CD8-positive, alpha-beta memory T cell (primary cell): ENCODE results near the gene SAPCD2. TPM values are rescaled to one million over a fixed set of nuclear protein-coding genes. Genes with fewer than 3 reads are reported as not detected.
A peak's percentile ranks its signal among the peaks of the same experiment; 100 is the strongest.

Experiments used
- CTCF ChIA-PET: fragments of 350-600 bp; sonication (Branson Sonifier 250); formaldehyde crosslinking; loops from one replicate; lab custom pipeline; 2021; ENCODE audit warnings: antibody characterized with exemption; lab: Charles Lee
- POLR2A ChIA-PET: fragments of 350-600 bp; sonication (Branson Sonifier 250); formaldehyde crosslinking; loops from one replicate; lab custom pipeline; 2021; ENCODE audit warnings: antibody characterized with exemption; lab: Charles Lee
- DNase-seq, 5 donors: peaks; one replicate each; pipeline versions ENCODE4 v3.0.0 to v3.0.0-alpha.2; 2020 to 2022; ENCODE audit warnings: mixed read lengths in 1 of 5
- H3K27ac ChIP-seq: one replicate; pipeline ENCODE4 v1.7.0; 2013; ENCODE audit warnings: low read depth, mild to moderate bottlenecking, low read length, moderate library complexity
- H3K27me3 ChIP-seq: 2 replicates; pipeline ENCODE4 v1.7.0; 2013; ENCODE audit warnings: low read length, mild to moderate bottlenecking; ENCODE audit not compliant: insufficient read depth, poor library complexity, severe bottlenecking
- H3K36me3 ChIP-seq: 2 replicates; pipeline ENCODE4 v1.7.0; 2013; ENCODE audit warnings: mild to moderate bottlenecking, low read length, moderate library complexity; ENCODE audit not compliant: insufficient read depth
- H3K4me1 ChIP-seq: 2 replicates; pipeline ENCODE4 v1.7.0; 2013; ENCODE audit warnings: mild to moderate bottlenecking, low read length, moderate library complexity; ENCODE audit not compliant: insufficient read depth
- H3K4me3 ChIP-seq: 2 replicates; pipeline ENCODE4 v1.7.0; 2013; ENCODE audit warnings: mild to moderate bottlenecking, low read length
- H3K9me3 ChIP-seq: 2 replicates; pipeline ENCODE4 v1.7.0; 2013; ENCODE audit warnings: mild to moderate bottlenecking, low read length
- H3K27ac Mint-ChIP-seq, 8 donors: one replicate each; pipeline ENCODE4 v1.8.0; 2020 to 2021; ENCODE audit warnings: mixed read lengths in 8 of 8, mild to moderate bottlenecking in 6 of 8, inconsistent platforms in 3 of 8, moderate library complexity in 3 of 8
- H3K27me3 Mint-ChIP-seq, 2 donors: one replicate each; pipeline ENCODE4 v1.8.0; 2020 to 2021; ENCODE audit warnings: mixed read lengths in 2 of 2, mild to moderate bottlenecking in 1 of 2, moderate library complexity in 1 of 2
- H3K36me3 Mint-ChIP-seq, 3 donors: one replicate each; pipeline ENCODE4 v1.8.0; 2020 to 2021; ENCODE audit warnings: mixed read lengths in 3 of 3, inconsistent platforms in 1 of 3, mild to moderate bottlenecking in 1 of 3
- H3K4me1 Mint-ChIP-seq, 3 donors: one replicate each; pipeline ENCODE4 v1.8.0; 2020 to 2021; ENCODE audit warnings: mixed read lengths in 3 of 3, inconsistent platforms in 1 of 3, mild to moderate bottlenecking in 1 of 3
- H3K4me3 Mint-ChIP-seq, 7 donors: one replicate each; pipeline ENCODE4 v1.8.0; 2020 to 2021; ENCODE audit warnings: mixed read lengths in 7 of 7, mild to moderate bottlenecking in 6 of 7, moderate library complexity in 4 of 7, inconsistent platforms in 2 of 7
- H3K9me3 Mint-ChIP-seq, 5 donors: one replicate each; pipeline ENCODE4 v1.8.0; 2020 to 2022; ENCODE audit warnings: mixed read lengths in 5 of 5, mild to moderate bottlenecking in 3 of 5, moderate library complexity in 2 of 5, inconsistent platforms in 1 of 5
- polyA plus RNA-seq: library from polyadenylated mRNA; unstranded; fragments of 300-500 nt; fragmentation: Illumina TruSeq; gene quantifications from one replicate; pipeline ENCODE4 v1.2.3, GENCODE V29; 2021
- total RNA-seq, 2 experiments: library from RNA; stranded (reverse); gene quantifications; one replicate each; pipeline ENCODE4 v1.2.3, GENCODE V29; 2021

SAPCD2 gene
- total and polyA plus RNA-seq, 3 experiments from 2014 or later: 0.15 to 12.7 (median 11.5) TPM

- no peaks in the 10 kb centered on the region for H3K27me3 ChIP-seq
- H3K36me3 ChIP-seq: peaks cover 46% of the 10 kb centered on the region
- no peak overlapping the region for H3K4me3 ChIP-seq
- Mint-ChIP-seq H3K4me1 (no peaks in the 10 kb centered on the region), H3K27me3 (no peaks in the 10 kb centered on the region), H3K27ac (no peak overlapping the region), H3K4me3 (no peak overlapping the region), H3K9me3 (no peaks in the 10 kb centered on the region), H3K36me3 (peaks cover 0 to 37% (median 4%) of the 10 kb centered on the region in 3 donors)
- CTCF ChIA-PET: interaction anchor here (0.9 to 2.7 kb wide), 6 partner anchors 10 to 264 kb away, joined by 3 to 14 read pairs (median 3); partner anchors contain the start of gene AJM1
- no peak overlapping the region for H3K27ac ChIP-seq
- no peaks in the 10 kb centered on the region for H3K9me3 ChIP-seq
- DNase-seq: no peak
- no peaks in the 10 kb centered on the region for H3K4me1 ChIP-seq
- POLR2A ChIA-PET: interaction anchor here (0.5 to 1.9 kb wide), 3 partner anchors 10 to 272 kb away, joined by 3 to 8 read pairs (median 5); partner anchors contain the start of gene MAN1B1
Measured at GRCh38 chr9:137105814-137106661, 35.7 kb upstream of the SAPCD2 start.

DNA sequence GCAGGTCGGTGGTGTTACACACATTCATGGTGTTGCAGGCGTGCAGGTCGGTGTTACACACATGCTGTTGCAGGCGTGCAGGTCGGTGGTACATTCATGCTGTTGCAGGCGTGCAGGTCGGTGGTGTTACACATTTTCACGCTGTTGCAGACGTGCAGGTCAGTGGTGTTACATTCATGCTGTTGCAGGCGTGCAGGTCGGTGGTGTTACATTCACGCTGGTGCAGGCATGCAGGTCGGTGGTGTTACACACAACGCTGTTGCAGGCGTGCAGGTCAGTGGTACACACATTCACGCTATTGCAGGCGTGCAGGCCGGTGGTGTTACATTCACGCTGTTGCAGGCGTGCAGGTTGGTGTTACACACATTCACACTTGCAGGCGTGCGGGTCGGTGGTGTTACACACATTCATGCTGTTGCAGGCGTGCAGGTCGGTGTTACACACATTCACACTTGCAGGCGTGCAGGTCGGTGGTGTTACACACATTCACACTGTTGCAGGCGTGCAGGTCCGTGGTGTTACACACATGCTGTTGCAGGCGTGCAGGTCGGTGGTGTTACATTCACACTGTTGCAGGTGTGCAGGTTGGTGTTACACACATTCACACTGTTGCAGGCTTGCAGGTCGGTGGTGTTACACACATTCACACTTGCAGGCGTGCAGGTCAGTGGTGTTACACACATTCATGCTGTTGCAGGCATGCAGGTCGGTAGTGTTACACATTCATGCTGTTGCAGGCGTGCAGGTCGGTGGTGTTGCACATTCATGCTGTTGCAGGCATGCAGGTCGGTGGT lies 33.0 kb upstream of the SAPCD2 start:
- POLR2A ChIA-PET: interaction anchor here (0.7 kb wide), 1 partner anchor 10 kb away, joined by 3 read pairs; no protein-coding TSS in a partner anchor
- Histone ChIP-seq H3K27ac (no peak overlapping the region), H3K27me3 (no peaks in the 10 kb centered on the region), H3K9me3 (no peaks in the 10 kb centered on the region), H3K36me3 (peaks cover 53% of the 10 kb centered on the region), H3K4me3 (no peak overlapping the region), H3K4me1 (no peaks in the 10 kb centered on the region)
- no peaks in the 10 kb centered on the region for H3K27me3 Mint-ChIP-seq
- CTCF ChIA-PET: interaction anchor here (1.5 kb wide), 1 partner anchor 8 kb away, joined by 8 read pairs; no protein-coding TSS in a partner anchor
- peak overlapping the region in 2 of 8 donors; percentile 41 to 45 for H3K27ac Mint-ChIP-seq
- H3K9me3 Mint-ChIP-seq: no peaks in the 10 kb centered on the region
- no peaks in the 10 kb centered on the region for H3K4me1 Mint-ChIP-seq
- DNase-seq: no peak
- no peak overlapping the region for H3K4me3 Mint-ChIP-seq
- peaks cover 0 to 17% (median 6%) of the 10 kb centered on the region in 3 donors for H3K36me3 Mint-ChIP-seq

- Histone ChIP-seq H3K27ac (no peak overlapping the region), H3K4me3 (no peak overlapping the region), H3K27me3 (no peaks in the 10 kb centered on the region), H3K4me1 (peaks cover 21% of the 10 kb centered on the region), H3K36me3 (peaks cover 55% of the 10 kb centered on the region), H3K9me3 (no peaks in the 10 kb centered on the region)
- H3K27me3 Mint-ChIP-seq: no peaks in the 10 kb centered on the region
- peaks cover 17 to 25% (median 20%) of the 10 kb centered on the region in 3 donors for H3K4me1 Mint-ChIP-seq
- DNase-seq: no peak
- CTCF ChIA-PET: no interaction called here
- POLR2A ChIA-PET: no interaction called here
- no peak overlapping the region for H3K4me3 Mint-ChIP-seq
- no peaks in the 10 kb centered on the region for H3K9me3 Mint-ChIP-seq
- H3K27ac Mint-ChIP-seq: peak overlapping the region in 1 of 8 donors; percentile 60
- peaks cover 0 to 29% (median 7%) of the 10 kb centered on the region in 3 donors for H3K36me3 Mint-ChIP-seq
Measured at GRCh38 chr9:137099231-137099630, 28.9 kb upstream of the SAPCD2 start.

GRCh38 chr9:137097761-137098462 lies 27.6 kb upstream of the SAPCD2 start:
- CTCF ChIA-PET: interaction anchor here (0.8 to 1.2 kb wide), 2 partner anchors 30 to 139 kb away, joined by 3 read pairs; no protein-coding TSS in a partner anchor
- no peaks in the 10 kb centered on the region for H3K27me3 Mint-ChIP-seq

GRCh38 chr9:137096785-137097546 lies 26.6 kb upstream of the SAPCD2 start:
- Mint-ChIP-seq H3K36me3 (peaks cover 0 to 42% (median 14%) of the 10 kb centered on the region in 3 donors), H3K27me3 (no peaks in the 10 kb centered on the region), H3K4me3 (peak overlapping the region; percentile 61 to 90 (median 84)), H3K4me1 (peaks cover 23 to 27% (median 24%) of the 10 kb centered on the region in 3 donors), H3K9me3 (no peaks in the 10 kb centered on the region), H3K27ac (peak overlapping the region; percentile 91 to 99 (median 98))
- peaks cover 36% of the 10 kb centered on the region for H3K36me3 ChIP-seq
- DNase-seq: no peak
- no peaks in the 10 kb centered on the region for H3K9me3 ChIP-seq
- CTCF ChIA-PET: interaction anchor here (0.8 to 2.5 kb wide), 7 partner anchors 10 to 143 kb away, joined by 3 to 22 read pairs (median 5); partner anchors contain the start of genes MAN1B1, TPRN and TUBB4B
- peak overlapping the region; percentile 78 for H3K27ac ChIP-seq
- POLR2A ChIA-PET: interaction anchor here (1.5 to 1.6 kb wide), 2 partner anchors 8 to 27 kb away, joined by 5 to 8 read pairs; partner anchors contain the start of gene SAPCD2
- H3K4me1 ChIP-seq: peaks cover 21% of the 10 kb centered on the region
- no peak overlapping the region for H3K4me3 ChIP-seq
- H3K27me3 ChIP-seq: no peaks in the 10 kb centered on the region

More at GRCh38 chr9:137097761-137098462, 27.6 kb upstream of the SAPCD2 start:
- Histone ChIP-seq H3K27me3 (no peaks in the 10 kb centered on the region), H3K27ac (no peak overlapping the region), H3K9me3 (no peaks in the 10 kb centered on the region), H3K4me3 (no peak overlapping the region), H3K36me3 (peaks cover 44% of the 10 kb centered on the region), H3K4me1 (peaks cover 21% of the 10 kb centered on the region)
- POLR2A ChIA-PET: no interaction called here
- no peaks in the 10 kb centered on the region for H3K9me3 Mint-ChIP-seq
- peaks cover 19 to 27% (median 23%) of the 10 kb centered on the region in 3 donors for H3K4me1 Mint-ChIP-seq
- no peak for DNase-seq
- no peak overlapping the region for H3K4me3 Mint-ChIP-seq
- peak overlapping the region in 5 of 8 donors; percentile 47 to 98 (median 94) for H3K27ac Mint-ChIP-seq
- peaks cover 0 to 34% (median 9%) of the 10 kb centered on the region in 3 donors for H3K36me3 Mint-ChIP-seq

DNA sequence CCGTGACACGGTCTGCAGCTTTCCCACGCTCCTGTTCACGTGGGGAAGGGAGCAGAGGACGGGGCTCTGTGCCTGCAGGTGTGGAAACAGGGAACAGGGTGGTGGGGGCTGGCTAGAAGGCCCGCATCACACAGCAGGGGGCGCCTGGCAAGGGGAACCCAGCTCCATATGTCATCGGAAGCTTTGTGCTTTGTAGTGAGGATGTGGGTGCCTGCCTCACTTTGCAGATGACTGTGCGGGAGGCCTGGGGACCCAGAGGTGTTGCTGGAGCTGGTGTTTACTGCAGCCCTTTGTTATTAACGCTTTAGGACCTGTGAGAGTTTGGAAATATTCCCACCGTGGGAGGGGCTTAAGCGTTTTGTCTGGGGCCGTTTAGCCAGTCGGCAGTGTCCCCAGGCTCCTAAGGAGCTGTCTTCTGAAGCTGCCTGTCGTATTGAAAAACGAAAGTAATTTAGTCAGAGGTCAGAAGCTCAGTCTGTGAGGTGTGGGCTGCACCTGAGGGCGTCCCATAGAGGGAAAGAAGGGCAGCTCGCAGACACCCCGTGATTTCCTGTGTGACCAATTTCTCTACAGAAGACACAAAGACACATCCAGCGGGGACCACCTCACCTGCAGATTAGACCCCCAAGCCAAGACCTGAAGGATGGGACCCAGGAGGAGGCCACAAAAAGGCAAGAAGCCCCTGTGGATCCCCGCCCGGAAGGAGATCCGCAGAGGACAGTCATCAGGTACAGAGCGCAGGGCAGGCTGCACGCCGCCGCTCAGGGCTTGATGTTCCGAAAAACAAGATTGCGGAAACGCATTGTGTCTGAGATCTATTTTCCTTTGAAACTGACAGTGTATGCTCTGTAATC lies 25.5 kb upstream of the SAPCD2 start:
- Histone ChIP-seq H3K27me3 (no peaks in the 10 kb centered on the region), H3K27ac (peak overlapping the region; percentile 78), H3K36me3 (peaks cover 30% of the 10 kb centered on the region), H3K4me1 (peaks cover 21% of the 10 kb centered on the region), H3K4me3 (peak overlapping the region; percentile 74), H3K9me3 (no peaks in the 10 kb centered on the region)
- no peaks in the 10 kb centered on the region for H3K27me3 Mint-ChIP-seq
- peak overlapping the region; percentile 91 to 99 (median 98) for H3K27ac Mint-ChIP-seq
- DNase-seq: peak; percentile 79 to 92 (median 90)
- ChIA-PET POLR2A (interaction anchor here (0.6 to 1.6 kb wide), 15 partner anchors 9 to 288 kb away, joined by 3 to 45 read pairs (median 4); partner anchors contain the start of genes MAN1B1, NDOR1, SAPCD2 and SSNA1), CTCF (interaction anchor here (0.7 to 2.5 kb wide), 29 partner anchors 8 to 308 kb away, joined by 3 to 22 read pairs (median 6); partner anchors contain the start of genes ANAPC2, CYSRT1, EDF1 and MAN1B1)
- no peaks in the 10 kb centered on the region for H3K9me3 Mint-ChIP-seq
- H3K4me3 Mint-ChIP-seq: peak overlapping the region; percentile 76 to 90 (median 84)
- H3K4me1 Mint-ChIP-seq: peaks cover 23 to 27% (median 24%) of the 10 kb centered on the region in 3 donors
- peaks cover 0 to 49% (median 14%) of the 10 kb centered on the region in 3 donors for H3K36me3 Mint-ChIP-seq
